H1 (cell line): ENCODE results near the gene ANGPTL4. TPM values are rescaled to one million over a fixed set of nuclear protein-coding genes. Genes with fewer than 3 reads are reported as not detected.

ENCODE experiments used
- CTCF ChIA-PET: fragments of 300-600 bp; sonication (Branson Sonifier 250); formaldehyde crosslinking; loops from one replicate; lab custom pipeline; 2021; ENCODE audit not compliant: partially characterized antibody; lab: Charles Lee
- POLR2A ChIA-PET: fragments of 300-600 bp; sonication (Branson Sonifier 250); formaldehyde crosslinking; loops from one replicate; lab custom pipeline; 2021; ENCODE audit warnings: inconsistent platforms; ENCODE audit not compliant: partially characterized antibody; lab: Charles Lee
- DNase-seq, 2 experiments: peaks; one replicate each; pipeline versions ENCODE4 v3.0.0 to v3.0.0-alpha.2; 2010 to 2022; ENCODE audit warnings: low spot score in 2 of 2, low read depth in 1 of 2, mixed read lengths in 1 of 2
- FAIRE-seq: peaks from 2 replicates; lab custom pipeline; 2011; peaks lifted over from hg19 to GRCh38; lab: Jason Lieb, UNC
- H2AFZ ChIP-seq: 2 replicates; pipeline ENCODE4 v1.8.1; 2012; ENCODE audit warnings: low read length, inconsistent platforms
- H2AK5ac ChIP-seq: 2 replicates; pipeline ENCODE4 v1.6.1; 2013; ENCODE audit warnings: low read depth, low read length
- H2BK120ac ChIP-seq: replicated peaks from 2 replicates; pipeline ENCODE3; 2013; ENCODE audit warnings: low read depth, low read length, inconsistent platforms
- H2BK12ac ChIP-seq: 2 replicates; pipeline ENCODE4 v1.6.1; 2013; ENCODE audit warnings: low read depth, low read length
- H2BK15ac ChIP-seq: 2 replicates; pipeline ENCODE4 v1.6.1; 2013; ENCODE audit warnings: low read length
- H2BK20ac ChIP-seq: 2 replicates; pipeline ENCODE4 v1.6.1; 2013; ENCODE audit warnings: low read length
- H2BK5ac ChIP-seq: 2 replicates; pipeline ENCODE4 v1.6.1; 2013; ENCODE audit warnings: low read depth, low read length
- H3K14ac ChIP-seq: 2 replicates; pipeline ENCODE4 v1.6.1; 2013; ENCODE audit warnings: inconsistent platforms; ENCODE audit not compliant: insufficient read length
- H3K18ac ChIP-seq: 2 replicates; pipeline ENCODE4 v1.6.1; 2013; ENCODE audit warnings: low read length; ENCODE audit errors: extremely low read depth
- H3K23ac ChIP-seq: 2 replicates; pipeline ENCODE4 v1.6.1; 2013; ENCODE audit warnings: inconsistent platforms; ENCODE audit not compliant: insufficient read length
- H3K23me2 ChIP-seq: 2 replicates; pipeline ENCODE4 v1.6.1; 2013; ENCODE audit warnings: low read depth, low read length
- H3K27ac ChIP-seq: 2 replicates; pipeline ENCODE4 v1.6.1; 2011; ENCODE audit warnings: low read depth, low read length, inconsistent platforms
- H3K27me3 ChIP-seq, 4 experiments: replicated peaks in 1 of 4; 1 replicate in 1 of 4; 2 replicates in 3 of 4; pipeline versions ENCODE4 v1.6.1 to v1.8.1; 2011 to 2013; ENCODE audit warnings: low read length in 3 of 4, mild to moderate bottlenecking in 3 of 4, inconsistent platforms in 2 of 4, mixed read lengths in 2 of 4, moderate library complexity in 1 of 4; ENCODE audit not compliant: control insufficient read depth in 3 of 4, insufficient read depth in 3 of 4; ENCODE audit errors: extremely low read depth in 1 of 4
- H3K36me3 ChIP-seq, 4 experiments: 2 replicates each; pipeline versions ENCODE4 v1.6.1 to v1.8.1; 2011 to 2013; ENCODE audit warnings: mild to moderate bottlenecking in 4 of 4, low read length in 3 of 4, moderate library complexity in 2 of 4, control low read depth in 1 of 4, inconsistent platforms in 1 of 4; ENCODE audit not compliant: insufficient read depth in 4 of 4, control insufficient read depth in 2 of 4
- H3K4ac ChIP-seq: replicated peaks from 2 replicates; pipeline ENCODE3; 2013; ENCODE audit warnings: low read length, low read depth, mixed read lengths, inconsistent platforms; ENCODE audit not compliant: insufficient read length
- H3K4me1 ChIP-seq, 4 experiments: replicated peaks in 1 of 4; 1 replicate in 1 of 4; 2 replicates in 3 of 4; pipeline versions ENCODE4 v1.6.1 to v1.8.1; 2011 to 2013; ENCODE audit warnings: low read length in 3 of 4, inconsistent platforms in 2 of 4, mixed read lengths in 1 of 4; ENCODE audit not compliant: insufficient read depth in 4 of 4, control insufficient read depth in 3 of 4
- H3K4me2 ChIP-seq, 2 experiments: 2 replicates each; pipeline versions ENCODE4 v1.6.1 to v1.8.1; 2011 to 2013; ENCODE audit warnings: low read depth in 2 of 2, low read length in 2 of 2, control low read depth in 1 of 2, inconsistent platforms in 1 of 2, mild to moderate bottlenecking in 1 of 2; ENCODE audit not compliant: insufficient read depth in 1 of 2
- H3K4me3 ChIP-seq, 4 experiments: fragments of 200-600, 300-600 bp in 1 of 4; sonication (generic), shearing (Covaris generic), sonication (Bioruptor Twin) in 1 of 4; 2 replicates each; pipeline versions ENCODE4 v1.5.1 to v1.8.1; 2011 to 2016; ENCODE audit warnings: low read length in 4 of 4, low read depth in 3 of 4, control low read depth in 2 of 4, inconsistent platforms in 2 of 4, mild to moderate bottlenecking in 2 of 4, mixed read lengths in 1 of 4, moderate library complexity in 1 of 4; ENCODE audit not compliant: insufficient read depth in 2 of 4; ENCODE audit errors: extremely low read depth in 1 of 4
- H3K56ac ChIP-seq: replicated peaks from 2 replicates; pipeline ENCODE3; 2013; ENCODE audit warnings: low read depth, mild to moderate bottlenecking, mixed read lengths, low read length, inconsistent platforms; ENCODE audit not compliant: insufficient read length
- H3K79me1 ChIP-seq: 2 replicates; pipeline ENCODE4 v1.6.1; 2013; ENCODE audit warnings: low read depth, low read length, control low read depth
- H3K79me2 ChIP-seq, 2 experiments: 2 replicates each; pipeline versions ENCODE4 v1.6.1 to v1.8.1; 2012 to 2013; ENCODE audit warnings: low read length in 2 of 2, mild to moderate bottlenecking in 2 of 2, inconsistent platforms in 1 of 2; ENCODE audit not compliant: insufficient read depth in 2 of 2, control insufficient read depth in 1 of 2
- H3K9ac ChIP-seq, 4 experiments: replicated peaks in 1 of 4; 1 replicate in 1 of 4; 2 replicates in 3 of 4; pipeline versions ENCODE4 v1.6.1 to v1.8.1; 2011 to 2013; ENCODE audit warnings: low read depth in 3 of 4, low read length in 3 of 4, control low read depth in 2 of 4, mild to moderate bottlenecking in 2 of 4, moderate library complexity in 2 of 4, inconsistent platforms in 1 of 4; ENCODE audit errors: extremely low read depth in 1 of 4
- H3K9me3 ChIP-seq, 2 experiments: 2 replicates each; pipeline versions ENCODE4 v1.6.1 to v1.8.1; 2012 to 2013; ENCODE audit warnings: mild to moderate bottlenecking in 2 of 2, moderate library complexity in 2 of 2, control low read depth in 1 of 2, inconsistent platforms in 1 of 2, low read depth in 1 of 2, low read length in 1 of 2, mixed read lengths in 1 of 2; ENCODE audit not compliant: insufficient read depth in 2 of 2
- H4K20me1 ChIP-seq, 2 experiments: replicated peaks in 1 of 2; 2 replicates each; pipeline versions ENCODE3 to v1.8.1; 2011 to 2013; ENCODE audit warnings: inconsistent platforms in 2 of 2, low read length in 2 of 2, mild to moderate bottlenecking in 1 of 2; ENCODE audit not compliant: insufficient read depth in 2 of 2, control insufficient read depth in 1 of 2
- H4K5ac ChIP-seq: 2 replicates; pipeline ENCODE4 v1.6.1; 2013; ENCODE audit warnings: low read length, low read depth, mixed read lengths, inconsistent platforms; ENCODE audit not compliant: insufficient read length
- H4K8ac ChIP-seq: 2 replicates; pipeline ENCODE4 v1.8.0; 2013; ENCODE audit warnings: mild to moderate bottlenecking, moderate library complexity, low read length, inconsistent platforms; ENCODE audit not compliant: insufficient read depth; ENCODE audit errors: extremely low read depth
- H4K91ac ChIP-seq: replicated peaks from 2 replicates; pipeline ENCODE3; 2013; ENCODE audit warnings: low read length, mixed read lengths, inconsistent platforms; ENCODE audit not compliant: insufficient read length
- CHD2 ChIP-seq: IDR thresholded peaks from 2 replicates; pipeline ENCODE4 v1.6.1; 2012; ENCODE audit warnings: low read length, improper control_type of control experiment
- CREB1 ChIP-seq: IDR thresholded peaks from 2 replicates; pipeline ENCODE4 v1.6.1; 2012; ENCODE audit warnings: inconsistent platforms
- HDAC2 ChIP-seq, 2 experiments: fragments of 300-600 bp in 1 of 2; sonication (generic) in 1 of 2; IDR thresholded peaks; 2 replicates each; pipeline ENCODE4 v1.6.1; 2011 to 2012; ENCODE audit warnings: low read depth in 2 of 2, low read length in 2 of 2, mild to moderate bottlenecking in 2 of 2, moderate library complexity in 2 of 2, borderline replicate concordance in 1 of 2, inconsistent platforms in 1 of 2
- JUN ChIP-seq: IDR thresholded peaks from 2 replicates; pipeline ENCODE4 v1.6.1; 2011; ENCODE audit warnings: low read depth, mild to moderate bottlenecking, improper control_type of control experiment, low read length
- POLR2A ChIP-seq, 2 experiments: IDR thresholded peaks; 1 replicate in 1 of 2; 2 replicates in 1 of 2; pipeline ENCODE4 v1.6.1; 2011; ENCODE audit warnings: low read depth in 2 of 2, low read length in 2 of 2, mild to moderate bottlenecking in 2 of 2; ENCODE audit errors: control extremely low read depth in 1 of 2
- POU5F1 ChIP-seq: IDR thresholded peaks from 2 replicates; pipeline ENCODE4 v1.6.1; 2011; ENCODE audit warnings: low read depth, mild to moderate bottlenecking, low read length, moderate library complexity
- RBBP5 ChIP-seq: IDR thresholded peaks from 2 replicates; pipeline ENCODE4 v1.7.1; 2012; ENCODE audit warnings: low read depth, mild to moderate bottlenecking, inconsistent platforms, low read length, moderate library complexity, borderline replicate concordance
- RFX5 ChIP-seq: IDR thresholded peaks from 2 replicates; pipeline ENCODE4 v1.6.1; 2011; ENCODE audit warnings: low read depth, low read length, improper control_type of control experiment, borderline replicate concordance
- SP1 ChIP-seq: IDR thresholded peaks from 2 replicates; pipeline ENCODE4 v1.6.1; 2011; ENCODE audit warnings: low read depth, low read length
- TBP ChIP-seq: IDR thresholded peaks from 2 replicates; pipeline ENCODE4 v1.6.1; 2011; ENCODE audit warnings: low read depth, low read length, improper control_type of control experiment
- WGBS, 2 experiments: shearing (Covaris generic) in 1 of 2; methylation state at CpG; one replicate each; pipeline versions ENCODE4 v1.1.6 to v1.1.7; 2013 to 2015; ENCODE audit warnings: low lambda C conversion rate in 2 of 2, mixed read lengths in 2 of 2, inconsistent platforms in 1 of 2, low coverage in 1 of 2, missing lambda C conversion rate in 1 of 2; ENCODE audit not compliant: insufficient replicate concordance in 2 of 2, insufficient coverage in 1 of 2, insufficient read length in 1 of 2; ENCODE audit errors: extremely low coverage in 1 of 2, missing lambda C conversion rate in 1 of 2; 5-methylcytosine and 5-hydroxymethylcytosine counted together
- polyA plus RNA-seq, 7 experiments: library from polyadenylated mRNA; depleted of rRNA in 3 of 7; stranded (reverse) in 5 of 7; unstranded in 2 of 7; fragments of >200 nt in 5 of 7; fragments of 200-250 nt in 2 of 7; gene quantifications; 1 replicate in 5 of 7; 2 replicates in 1 of 7; 4 replicates in 1 of 7; pipeline versions ENCODE4 v1.2.1 to v1.2.3, GENCODE V29; 2011 to 2013; ENCODE audit warnings: missing spikeins in 2 of 7, mixed read lengths in 2 of 7
- total RNA-seq: library from RNA; stranded (reverse); fragmentation: NEBNext Ultra II Directional; extraction: Animal tissue kit (Norgen Biotek cat#: 25700); gene quantifications from 2 replicates; pipeline ENCODE4 v1.2.1, GENCODE V29; 2021
- TF ChIP-seq, protein P1 (sequence below): IDR thresholded peaks from 2 replicates; pipeline ENCODE4 v1.6.1; 2011; ENCODE audit warnings: low read depth, mild to moderate bottlenecking, low read length; ENCODE audit not compliant: insufficient read depth

Gene ANGPTL4
- total and polyA plus RNA-seq, 2 of the 8 experiments (the other 6 are each of a cell fraction or from before 2014, with no cell fraction given) = 2.3 to 6.5 TPM

DNA sequence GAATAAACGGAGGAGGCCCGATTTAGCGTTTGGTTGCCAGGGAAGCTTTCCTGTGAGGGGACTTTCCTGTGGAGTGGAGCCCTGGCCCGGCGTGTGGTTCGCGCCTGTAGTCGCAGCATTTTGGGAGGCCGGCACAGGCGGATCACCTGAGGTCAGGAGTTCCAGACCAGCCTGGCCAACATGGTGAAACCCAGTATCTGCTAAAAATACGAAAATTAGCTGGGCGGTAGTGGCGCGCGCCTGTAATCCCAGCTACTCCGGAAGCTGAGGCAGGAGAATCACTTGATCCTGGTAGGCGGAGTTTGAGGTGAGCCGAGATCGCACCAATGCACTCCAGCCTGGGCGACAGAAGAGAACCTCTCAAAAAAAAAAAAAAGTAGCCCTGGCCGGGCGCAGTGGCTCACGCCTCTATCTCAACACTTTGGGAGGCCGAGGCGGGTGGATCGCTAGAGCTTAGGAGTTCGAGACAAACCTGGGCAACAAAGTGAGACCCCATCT lies 27.8 kb upstream of the ANGPTL4 start:
- ChIA-PET POLR2A (interaction anchor here (0.9 to 27.1 kb wide), 5 partner anchors 8 to 27 kb away, joined by 3 to 583 read pairs (median 5); partner anchors contain the start of genes ANGPTL4, CD320, NDUFA7 and RPS28), CTCF (interaction anchor here (0.6 to 3.7 kb wide), 8 partner anchors 8 to 73 kb away, joined by 3 to 32 read pairs (median 4); partner anchors contain the start of genes NDUFA7 and RPS28)
- H3K79me2 ChIP-seq = no peaks in the 10 kb centered on the region
- H3K56ac ChIP-seq = no peak overlapping the region
- H3K9ac ChIP-seq = no peak overlapping the region
- H3K27ac ChIP-seq = no peak overlapping the region
- peak overlapping the region in 1 of 2 experiments; percentile 81; a peak in 2 of 4 replicates for H3K4me2 ChIP-seq
- no peak overlapping the region for H3K14ac ChIP-seq
- H3K4ac ChIP-seq = no peak overlapping the region
- no peak overlapping the region for H4K91ac ChIP-seq
- peak in 1 of 2 experiments; percentile 49 for DNase-seq
- H4K8ac ChIP-seq = peak overlapping the region; percentile 17; the same call in 1 of the 2 replicates
- TF ChIP-seq TBP = no peak
- no peak for TF ChIP-seq RFX5
- no peak for TF ChIP-seq JUN
- no peak for TF ChIP-seq CHD2
- no peak for TF ChIP-seq POU5F1
- no peak for TF ChIP-seq SP1
- TF ChIP-seq CREB1 = no peak
- no peak for TF ChIP-seq POLR2A (IDR thresholded peaks at IDR 0.05; ENCODE audit: control extremely low read depth in 1 of 2, low read depth in 2 of 2, low read length in 2 of 2)
- TF ChIP-seq, protein P1, sequence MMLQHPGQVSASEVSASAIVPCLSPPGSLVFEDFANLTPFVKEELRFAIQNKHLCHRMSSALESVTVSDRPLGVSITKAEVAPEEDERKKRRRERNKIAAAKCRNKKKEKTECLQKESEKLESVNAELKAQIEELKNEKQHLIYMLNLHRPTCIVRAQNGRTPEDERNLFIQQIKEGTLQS = no peak
- TF ChIP-seq HDAC2 (IDR thresholded peaks at IDR 0.05; ENCODE audit: borderline replicate concordance in 1 of 2, low read depth in 2 of 2, low read length in 2 of 2) = no peak
- TF ChIP-seq RBBP5 = no peak
- no peak overlapping the region for H2AFZ ChIP-seq
- H2BK120ac ChIP-seq = no peak overlapping the region
- peaks cover 16% of the 10 kb centered on the region; the same call in 1 of the 2 replicates for H3K23me2 ChIP-seq
- H2BK15ac ChIP-seq = no peak overlapping the region
- no peak overlapping the region for H2BK12ac ChIP-seq
- 0 out of 8 replicates have a peak, but pooled peaks cover 0 to 4% (median 0%) of the 10 kb centered on the region in 4 experiments for H3K36me3 ChIP-seq
- peak overlapping the region in 1 of 4 experiments; percentile 56; a peak in 1 of 8 replicates for H3K4me3 ChIP-seq
- no peak overlapping the region for H2BK20ac ChIP-seq
- H4K5ac ChIP-seq = no peak overlapping the region
- H3K9me3 ChIP-seq = no peaks in the 10 kb centered on the region
- peaks cover 0 to 2% of the 10 kb centered on the region in 2 experiments for H4K20me1 ChIP-seq
- no peak overlapping the region for H3K23ac ChIP-seq
- H3K4me1 ChIP-seq = peaks cover 0 to 21% (median 10%) of the 10 kb centered on the region in 4 experiments; a peak in 6 of 7 replicates
- H3K18ac ChIP-seq = no peak overlapping the region
- 72% methylated on average over 23 of the region's 27 CpGs; no CpG with 5 or more reads in 1 of the 2 experiments for WGBS, 2 experiments
- no peak overlapping the region for H2AK5ac ChIP-seq
- H2BK5ac ChIP-seq = no peak overlapping the region
- no peak for FAIRE-seq
- no peaks in the 10 kb centered on the region for H3K79me1 ChIP-seq
- H3K27me3 ChIP-seq = peaks cover 21 to 38% (median 33%) of the 10 kb centered on the region in 4 experiments
